ENCODE measurements around the gene MORN1. TPM values are rescaled to one million over a fixed set of nuclear protein-coding genes. Genes with fewer than 3 reads are reported as not detected.
A peak's percentile ranks its signal among the peaks of the same experiment; 100 is the strongest.

Gene MORN1
- total RNA-seq, 1 donor from 2014 or later, result 8.4 TPM

- no peak for ATAC-seq
Measured at GRCh38 chr1:2317230-2318065, 73.9 kb downstream of the MORN1 start.

- ATAC-seq, result no peak
Measured at GRCh38 chr1:2316451-2316961, 74.8 kb downstream of the MORN1 start.

GRCh38 chr1:2315674-2316450 is 75.5 kb downstream of the MORN1 start:
- ATAC-seq, result no peak

GRCh38 chr1:2314803-2315673 is 76.3 kb downstream of the MORN1 start:
- peak; percentile 9 for ATAC-seq

GRCh38 chr1:2314273-2314802 is 77.0 kb downstream of the MORN1 start:
- peak; percentile 3 for ATAC-seq

- peak; percentile 4 for ATAC-seq
Measured at GRCh38 chr1:2313651-2314261, 77.6 kb downstream of the MORN1 start.

- ATAC-seq, result no peak
Measured at GRCh38 chr1:2312515-2313301, 78.6 kb downstream of the MORN1 start.

GRCh38 chr1:2312160-2312514 is 79.2 kb downstream of the MORN1 start:
- ATAC-seq, result no peak

GRCh38 chr1:2311184-2312032 is 79.9 kb downstream of the MORN1 start:
- peak; percentile 7 for ATAC-seq

GRCh38 chr1:2310332-2311183 is 80.8 kb downstream of the MORN1 start:
- ATAC-seq, result no peak

- ATAC-seq, result no peak
Measured at GRCh38 chr1:2308844-2309243, 82.5 kb downstream of the MORN1 start.

- no peak for ATAC-seq
Measured at GRCh38 chr1:2307972-2308371, 83.4 kb downstream of the MORN1 start.

GRCh38 chr1:2307064-2307605 is 84.2 kb downstream of the MORN1 start:
- no peak for ATAC-seq

GRCh38 chr1:2306151-2306978 is 85.0 kb downstream of the MORN1 start:
- no peak for ATAC-seq

GRCh38 chr1:2304921-2305681 is 86.3 kb downstream of the MORN1 start:
- ATAC-seq, result no peak

GRCh38 chr1:2304282-2304681 is 87.1 kb downstream of the MORN1 start:
- no peak for ATAC-seq

- no peak for ATAC-seq
Measured at GRCh38 chr1:2303781-2304180, 87.6 kb downstream of the MORN1 start.

Data from esophagus mucosa (tissue), 1 donor.